Liver (tissue), 3 donors: ENCODE results near the gene ANGPTL4.

Source experiments
- ATF3 ChIP-seq: IDR thresholded peaks from 2 replicates; pipeline ENCODE4 v1.6.1; 2016; ENCODE audit warnings: antibody characterized with exemption
- MAX ChIP-seq: IDR thresholded peaks from 2 replicates; pipeline ENCODE4 v1.6.1; 2016; ENCODE audit warnings: antibody characterized with exemption
- TF ChIP-seq, protein P1 (sequence below): fragments of 150-350 bp; IDR thresholded peaks from 2 replicates; pipeline ENCODE4 v1.5.1; 2017; ENCODE audit warnings: improper control_type of control experiment, low read depth, low read length; ENCODE audit not compliant: missing input control
- TF ChIP-seq, protein P2 (sequence below): IDR thresholded peaks from 2 replicates; pipeline ENCODE4 v1.6.1; 2016; ENCODE audit warnings: antibody characterized with exemption, mild to moderate bottlenecking
- donor health status: healthy.
- donor health status: healthy.

GRCh38 chr19:8334458-8335342 lies 29.3 kb upstream of the ANGPTL4 start:
- TF ChIP-seq ATF3 (no peak), MAX (no peak)
- TF ChIP-seq, protein P1, sequence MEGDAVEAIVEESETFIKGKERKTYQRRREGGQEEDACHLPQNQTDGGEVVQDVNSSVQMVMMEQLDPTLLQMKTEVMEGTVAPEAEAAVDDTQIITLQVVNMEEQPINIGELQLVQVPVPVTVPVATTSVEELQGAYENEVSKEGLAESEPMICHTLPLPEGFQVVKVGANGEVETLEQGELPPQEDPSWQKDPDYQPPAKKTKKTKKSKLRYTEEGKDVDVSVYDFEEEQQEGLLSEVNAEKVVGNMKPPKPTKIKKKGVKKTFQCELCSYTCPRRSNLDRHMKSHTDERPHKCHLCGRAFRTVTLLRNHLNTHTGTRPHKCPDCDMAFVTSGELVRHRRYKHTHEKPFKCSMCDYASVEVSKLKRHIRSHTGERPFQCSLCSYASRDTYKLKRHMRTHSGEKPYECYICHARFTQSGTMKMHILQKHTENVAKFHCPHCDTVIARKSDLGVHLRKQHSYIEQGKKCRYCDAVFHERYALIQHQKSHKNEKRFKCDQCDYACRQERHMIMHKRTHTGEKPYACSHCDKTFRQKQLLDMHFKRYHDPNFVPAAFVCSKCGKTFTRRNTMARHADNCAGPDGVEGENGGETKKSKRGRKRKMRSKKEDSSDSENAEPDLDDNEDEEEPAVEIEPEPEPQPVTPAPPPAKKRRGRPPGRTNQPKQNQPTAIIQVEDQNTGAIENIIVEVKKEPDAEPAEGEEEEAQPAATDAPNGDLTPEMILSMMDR = no peak
- TF ChIP-seq, protein P2, sequence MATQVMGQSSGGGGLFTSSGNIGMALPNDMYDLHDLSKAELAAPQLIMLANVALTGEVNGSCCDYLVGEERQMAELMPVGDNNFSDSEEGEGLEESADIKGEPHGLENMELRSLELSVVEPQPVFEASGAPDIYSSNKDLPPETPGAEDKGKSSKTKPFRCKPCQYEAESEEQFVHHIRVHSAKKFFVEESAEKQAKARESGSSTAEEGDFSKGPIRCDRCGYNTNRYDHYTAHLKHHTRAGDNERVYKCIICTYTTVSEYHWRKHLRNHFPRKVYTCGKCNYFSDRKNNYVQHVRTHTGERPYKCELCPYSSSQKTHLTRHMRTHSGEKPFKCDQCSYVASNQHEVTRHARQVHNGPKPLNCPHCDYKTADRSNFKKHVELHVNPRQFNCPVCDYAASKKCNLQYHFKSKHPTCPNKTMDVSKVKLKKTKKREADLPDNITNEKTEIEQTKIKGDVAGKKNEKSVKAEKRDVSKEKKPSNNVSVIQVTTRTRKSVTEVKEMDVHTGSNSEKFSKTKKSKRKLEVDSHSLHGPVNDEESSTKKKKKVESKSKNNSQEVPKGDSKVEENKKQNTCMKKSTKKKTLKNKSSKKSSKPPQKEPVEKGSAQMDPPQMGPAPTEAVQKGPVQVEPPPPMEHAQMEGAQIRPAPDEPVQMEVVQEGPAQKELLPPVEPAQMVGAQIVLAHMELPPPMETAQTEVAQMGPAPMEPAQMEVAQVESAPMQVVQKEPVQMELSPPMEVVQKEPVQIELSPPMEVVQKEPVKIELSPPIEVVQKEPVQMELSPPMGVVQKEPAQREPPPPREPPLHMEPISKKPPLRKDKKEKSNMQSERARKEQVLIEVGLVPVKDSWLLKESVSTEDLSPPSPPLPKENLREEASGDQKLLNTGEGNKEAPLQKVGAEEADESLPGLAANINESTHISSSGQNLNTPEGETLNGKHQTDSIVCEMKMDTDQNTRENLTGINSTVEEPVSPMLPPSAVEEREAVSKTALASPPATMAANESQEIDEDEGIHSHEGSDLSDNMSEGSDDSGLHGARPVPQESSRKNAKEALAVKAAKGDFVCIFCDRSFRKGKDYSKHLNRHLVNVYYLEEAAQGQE = no peak
